Adrenal gland (tissue), 5 donors: ENCODE results near the gene LRRN4.

ENCODE experiments used
- CTCF ChIP-seq, 6 experiments: fragments of 450-650 bp in 4 of 6; fragments of 200-600 bp in 2 of 6; sonication (generic) in 1 of 6; IDR thresholded peaks; 1 replicate in 5 of 6; 2 replicates in 1 of 6; pipeline versions ENCODE4 v1.5.1 to v1.8.0; 2016 to 2021; ENCODE audit warnings: antibody characterized with exemption in 6 of 6, mild to moderate bottlenecking in 2 of 6, moderate library complexity in 1 of 6
- POLR2A ChIP-seq, 2 donors: fragments of 450-650 bp; IDR thresholded peaks; one replicate each; pipeline ENCODE4 v1.6.1; 2017; ENCODE audit warnings: antibody characterized with exemption in 2 of 2, mild to moderate bottlenecking in 2 of 2, moderate library complexity in 1 of 2
- donor health status: DM: no; HTN: no; CAD: no.

DNA sequence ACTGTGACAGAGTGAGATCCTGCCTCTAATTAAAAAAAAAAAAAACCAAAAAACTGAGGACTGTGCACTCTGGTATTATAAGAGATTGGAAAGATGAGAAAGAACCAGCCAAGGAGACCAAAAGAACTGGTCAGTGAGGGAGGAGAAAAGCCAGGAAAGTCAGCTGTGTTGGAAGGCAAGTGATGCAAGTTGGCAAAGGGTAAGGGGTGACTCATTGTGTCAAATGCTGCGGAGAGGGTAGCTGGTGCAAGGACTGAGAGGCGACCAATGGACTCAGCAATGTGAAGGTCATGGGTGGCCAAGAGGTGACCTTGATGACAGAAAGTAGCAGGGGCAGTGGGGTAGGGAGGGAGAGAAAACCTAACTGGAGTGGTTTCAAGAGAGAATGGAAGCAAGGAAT is 27.4 kb upstream of the LRRN4 start:
- no peak for TF ChIP-seq CTCF (IDR thresholded peaks at IDR 0.05)
- peak in 1 of 2 donors; percentile 36 for TF ChIP-seq POLR2A (IDR thresholded peaks at IDR 0.05)
